GM18520 (cell line): ENCODE measurements around the gene RXYLT1.
A peak's percentile ranks its signal among the peaks of the same experiment; 100 is the strongest.
"Not testable (repeated sequence)": the region's sequence is repeated elsewhere in the genome, so short reads cannot be mapped to it uniquely, and the experiment has no call there.

ENCODE experiments used
- ATAC-seq: cut with Tn5 transposase; IDR thresholded peaks from one replicate; pipeline ENCODE4 v1.9.1; 2021; ENCODE audit not compliant: unreplicated experiment

RXYLT1 gene

DNA sequence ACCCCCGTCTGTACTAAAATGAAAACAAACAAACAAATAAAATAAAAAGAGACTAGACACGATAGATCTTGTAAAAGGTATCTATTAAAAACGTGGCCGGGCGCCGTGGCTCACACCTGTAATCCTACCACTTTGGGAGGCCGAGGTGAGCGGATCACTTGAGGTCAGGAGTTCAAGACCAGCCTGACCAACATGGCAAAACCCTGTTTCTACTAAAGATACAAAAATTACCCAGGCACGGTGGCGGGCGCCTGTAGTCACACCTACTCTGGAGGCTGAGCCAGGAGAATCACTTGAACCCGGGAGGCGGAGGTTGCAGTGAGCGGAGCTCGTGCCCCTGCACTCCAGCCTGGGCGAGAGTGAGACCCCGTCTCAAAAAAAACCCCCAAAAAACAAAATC lies 63.0 kb downstream of the RXYLT1 start:
- not testable (repeated sequence) for ATAC-seq

DNA sequence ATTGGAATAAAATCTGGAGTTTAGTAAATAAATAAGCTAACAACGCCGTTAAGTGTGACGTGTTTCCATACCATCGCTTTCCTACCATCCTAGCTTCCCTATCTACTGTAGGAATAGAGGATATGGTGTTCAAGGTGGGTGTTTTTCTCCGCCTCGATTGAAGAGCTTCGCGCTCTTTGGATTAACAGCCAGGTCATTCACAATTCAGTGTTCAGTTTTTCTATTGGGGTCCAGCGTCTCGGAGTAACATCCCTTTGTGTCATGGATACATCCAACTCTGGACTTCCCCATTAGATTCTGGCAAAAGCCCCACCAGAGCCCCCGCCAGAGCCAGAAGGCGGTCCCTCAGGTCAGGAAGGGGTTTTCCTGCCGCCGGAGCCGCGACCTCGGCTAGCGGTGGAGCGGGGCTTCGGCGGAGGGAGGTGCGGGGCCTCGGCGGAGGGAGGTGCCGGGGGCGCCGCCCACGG lies 63.6 kb downstream of the RXYLT1 start:
- ATAC-seq: no peak

DNA sequence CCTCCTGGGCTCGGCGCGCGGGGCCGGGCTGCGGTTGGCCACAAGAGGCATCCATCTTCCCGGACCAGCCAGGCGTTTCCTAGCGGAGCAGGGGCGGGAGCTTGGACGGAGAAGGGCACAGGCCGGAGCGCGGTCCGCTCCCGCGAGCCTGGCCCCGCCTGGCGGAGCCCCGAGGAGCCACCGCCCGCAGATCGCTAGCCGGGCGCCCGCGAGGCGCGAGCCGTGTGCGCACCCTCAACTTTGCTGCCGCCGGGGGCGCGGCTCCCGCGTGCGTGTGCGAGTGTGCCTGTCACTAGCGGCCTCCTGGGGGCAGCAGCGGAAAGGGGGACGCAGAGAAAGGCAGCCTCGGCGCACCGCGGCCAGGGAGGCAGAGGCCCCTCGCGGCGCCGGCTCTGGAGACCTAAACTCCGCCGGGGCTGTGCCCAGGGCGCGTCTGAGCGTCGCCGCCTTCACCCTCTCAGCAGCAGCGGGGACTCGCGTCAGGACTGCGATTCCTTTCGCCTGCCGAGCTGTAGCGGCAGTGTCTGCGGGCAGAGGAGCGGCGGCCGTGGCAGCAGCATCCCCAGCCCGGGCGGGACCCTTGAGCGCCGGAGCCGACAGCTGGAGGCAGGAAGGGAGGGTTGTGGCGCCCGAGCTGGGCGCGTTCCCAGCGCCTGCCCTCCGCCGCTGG lies 64.1 kb downstream of the RXYLT1 start:
- ATAC-seq: peak; percentile 95

DNA sequence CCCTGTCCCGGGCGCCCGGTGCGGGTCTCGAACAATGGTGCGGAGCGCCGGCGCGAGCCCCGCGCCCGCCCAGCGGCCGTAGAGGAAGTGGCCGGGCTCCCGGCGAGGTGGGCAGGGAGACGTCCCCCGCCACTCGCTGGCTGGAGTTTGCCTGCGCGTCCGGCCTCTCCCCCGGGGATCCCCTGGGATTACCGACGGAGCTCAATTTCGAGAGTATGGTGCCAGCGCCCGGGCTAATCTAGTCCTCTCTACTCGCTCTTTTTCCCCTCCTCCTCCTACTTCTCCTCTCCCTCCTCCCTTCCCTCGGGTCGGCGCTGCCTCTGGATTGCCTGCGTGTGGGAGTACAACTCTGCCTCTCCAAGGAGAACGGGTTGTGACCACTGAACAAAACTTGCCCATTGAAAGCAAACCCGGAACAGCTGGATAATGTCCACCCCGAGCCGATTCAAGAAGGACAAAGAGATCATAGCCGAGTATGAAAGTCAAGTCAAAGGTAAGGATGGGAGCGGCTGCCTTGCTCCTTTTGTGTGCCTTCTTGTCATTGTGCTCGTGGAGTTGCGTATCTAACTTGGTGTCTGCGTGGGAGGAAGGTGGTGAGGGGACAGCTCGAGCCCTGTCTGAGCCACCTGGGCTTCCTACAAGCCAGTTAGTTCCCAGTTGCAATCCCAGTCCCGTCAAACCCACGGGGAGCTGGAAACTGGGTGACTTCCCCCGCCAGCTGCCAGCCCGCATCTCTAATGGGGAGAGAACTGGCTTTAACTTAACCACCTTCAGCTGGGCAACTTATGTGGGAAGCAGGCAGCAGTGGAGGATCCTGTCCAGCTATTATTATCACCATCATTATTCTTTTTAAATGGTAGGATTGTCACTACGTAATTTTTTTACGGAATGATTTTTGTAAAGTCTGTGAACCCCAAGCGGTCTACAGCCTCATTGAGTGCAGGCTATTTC lies 65.0 kb downstream of the RXYLT1 start, which contains the start of gene SRGAP1:
Gene SRGAP1 (plus strand): TSS at position 310 of the 951 bp plus-strand sequence. CDS start 117 bp downstream, at position 427.
- ATAC-seq: no peak

DNA sequence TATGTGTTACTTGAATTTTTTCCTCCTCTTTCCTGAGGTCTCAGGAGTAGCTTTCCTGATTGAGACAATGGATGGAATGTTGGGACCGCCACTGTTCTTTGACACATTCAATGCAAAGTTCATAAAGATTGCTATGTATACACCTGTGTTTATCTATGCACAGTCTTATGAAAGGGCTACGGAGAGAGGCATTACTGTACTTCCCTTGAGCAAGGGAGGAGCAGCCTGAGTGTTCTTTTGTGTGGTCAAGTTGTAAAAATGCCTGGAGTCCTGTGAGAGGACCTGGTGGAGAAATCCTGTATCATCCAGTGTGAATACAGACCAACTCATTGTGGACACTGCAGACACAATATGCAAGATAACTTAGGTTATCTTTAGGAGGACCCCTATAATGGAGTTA lies 66.0 kb downstream of the RXYLT1 start:
- no peak for ATAC-seq

DNA sequence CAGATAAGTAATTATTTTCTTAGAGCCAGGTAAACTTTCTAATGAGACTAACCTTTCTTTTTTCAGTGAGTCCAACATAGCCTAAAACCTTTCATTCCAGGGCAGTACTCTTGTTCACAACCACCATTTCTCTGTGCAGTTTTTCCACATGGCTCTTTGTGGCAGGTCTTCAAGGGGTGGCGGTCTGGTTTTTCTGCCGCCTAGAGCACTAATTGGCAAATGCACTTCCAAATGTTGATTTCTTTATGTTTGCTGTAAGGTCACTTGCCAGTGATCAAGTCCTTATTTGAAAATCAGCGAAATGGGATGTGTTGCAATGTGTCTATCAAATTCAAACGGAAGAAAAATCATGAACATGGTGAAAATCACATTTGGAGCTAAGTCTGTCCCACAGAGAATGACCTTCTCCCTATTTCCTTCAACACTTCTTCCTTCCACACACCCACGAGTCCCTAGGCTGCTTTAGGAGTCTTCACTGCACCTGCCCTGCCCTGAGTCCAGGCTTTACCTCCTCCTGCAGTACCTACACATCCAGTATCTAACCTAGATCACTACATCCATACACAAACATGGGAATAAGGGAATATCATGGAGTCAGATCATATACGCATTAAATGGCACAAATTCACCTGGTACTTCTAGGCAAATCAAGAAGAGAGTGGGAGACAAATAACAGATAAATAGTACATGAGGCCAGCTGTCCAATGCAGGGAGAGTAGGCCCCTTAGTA lies 66.7 kb downstream of the RXYLT1 start:
- no peak for ATAC-seq

DNA sequence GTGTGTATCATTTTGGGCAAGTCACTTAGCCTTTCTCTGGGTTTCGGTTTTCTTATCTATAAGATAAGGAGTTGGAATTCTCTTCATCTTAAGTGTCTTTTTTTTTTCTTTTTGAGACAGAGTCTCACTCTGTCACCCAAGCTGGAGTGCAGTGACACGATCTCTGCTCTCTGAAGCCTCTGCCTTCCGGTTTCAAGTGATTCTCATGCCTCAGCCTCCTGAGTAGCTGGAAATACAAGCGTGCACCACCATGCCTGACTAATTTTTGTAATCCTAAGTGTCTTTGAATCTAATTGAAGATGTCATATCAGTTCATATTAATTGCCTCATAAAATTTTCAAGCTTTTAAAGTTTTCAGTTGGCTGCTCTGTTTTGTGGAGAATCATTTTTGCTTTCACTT lies 68.7 kb downstream of the RXYLT1 start:
- no peak for ATAC-seq

DNA sequence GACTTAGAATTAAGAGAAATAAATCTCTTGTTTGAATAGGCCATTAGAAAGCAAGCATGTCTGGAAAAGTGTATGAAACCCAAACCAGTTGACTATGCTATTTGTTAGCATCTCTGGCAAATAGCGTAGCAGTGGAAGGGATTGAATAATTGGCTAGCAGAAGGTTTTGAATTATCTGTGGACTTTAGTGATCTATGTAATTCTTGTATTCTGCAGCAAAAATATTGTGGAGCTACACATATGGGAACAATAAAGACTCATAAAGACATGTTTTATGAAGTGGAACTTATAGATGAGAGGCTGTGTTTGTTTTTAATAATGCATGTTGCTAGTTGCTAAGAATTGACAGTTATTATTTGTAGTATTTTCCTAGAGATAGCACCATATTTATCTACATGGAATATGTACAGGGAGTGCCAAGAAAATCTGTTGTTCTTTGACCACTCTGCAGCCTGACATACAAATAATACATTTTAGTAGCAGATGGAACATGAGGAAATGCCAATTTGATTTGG lies 69.5 kb downstream of the RXYLT1 start:
- ATAC-seq: no peak

DNA sequence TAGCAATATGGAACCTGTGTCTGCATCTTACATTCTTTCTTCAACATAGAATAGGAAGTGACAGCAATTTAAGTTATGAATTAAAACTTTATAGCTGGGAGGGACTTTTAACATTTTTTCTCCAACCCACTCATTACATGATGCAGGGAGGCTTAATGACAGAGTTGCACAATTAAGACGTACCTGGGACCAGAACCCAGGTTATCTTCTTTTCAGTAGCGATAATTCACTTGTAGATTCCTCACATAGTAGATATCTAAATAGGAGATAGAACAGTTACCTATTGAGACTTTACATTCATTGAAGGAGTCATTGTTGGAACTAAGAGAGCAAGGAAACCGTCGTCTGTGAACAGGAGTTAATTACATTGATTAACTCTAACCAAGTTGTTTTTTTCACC lies 69.9 kb downstream of the RXYLT1 start:
- no peak for ATAC-seq

DNA sequence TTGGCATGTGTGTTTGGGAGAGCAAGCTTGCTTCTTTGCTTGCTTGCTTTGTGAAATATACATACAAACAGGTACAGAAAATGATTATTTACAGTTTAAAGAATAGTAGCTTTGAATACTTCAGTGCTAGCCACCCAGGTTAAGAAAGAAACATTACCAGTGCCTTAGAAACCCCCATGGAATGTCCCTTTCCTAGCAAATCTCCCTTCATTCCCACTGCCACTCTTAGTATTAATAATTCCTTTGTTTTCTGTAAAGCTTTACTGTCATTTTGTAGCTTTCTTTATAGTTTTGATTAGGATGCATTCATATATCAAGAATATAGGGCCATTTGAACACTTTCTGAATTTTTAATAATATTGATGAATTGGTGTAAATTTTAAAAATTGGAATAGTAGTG lies 74.3 kb downstream of the RXYLT1 start:
- ATAC-seq: no peak

DNA sequence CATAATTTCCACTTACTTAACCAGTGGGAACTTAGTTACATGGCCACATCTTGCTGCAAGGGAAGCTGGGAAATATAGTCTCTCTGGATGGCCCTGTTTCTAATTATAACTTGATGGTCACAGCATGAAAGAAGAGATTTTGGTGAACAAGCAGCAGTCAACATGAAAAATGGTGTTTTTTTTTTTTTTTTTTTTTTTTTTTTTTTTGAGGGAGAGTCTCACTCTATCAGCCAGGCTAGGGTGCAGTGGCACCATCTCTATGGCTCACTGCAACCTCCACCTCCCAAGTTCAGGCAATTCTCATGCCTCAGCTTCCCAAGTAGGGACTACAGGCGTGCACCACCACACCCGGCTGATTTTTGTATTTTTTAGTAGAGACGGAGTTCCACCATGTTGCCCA lies 75.6 kb downstream of the RXYLT1 start:
- ATAC-seq: no peak

DNA sequence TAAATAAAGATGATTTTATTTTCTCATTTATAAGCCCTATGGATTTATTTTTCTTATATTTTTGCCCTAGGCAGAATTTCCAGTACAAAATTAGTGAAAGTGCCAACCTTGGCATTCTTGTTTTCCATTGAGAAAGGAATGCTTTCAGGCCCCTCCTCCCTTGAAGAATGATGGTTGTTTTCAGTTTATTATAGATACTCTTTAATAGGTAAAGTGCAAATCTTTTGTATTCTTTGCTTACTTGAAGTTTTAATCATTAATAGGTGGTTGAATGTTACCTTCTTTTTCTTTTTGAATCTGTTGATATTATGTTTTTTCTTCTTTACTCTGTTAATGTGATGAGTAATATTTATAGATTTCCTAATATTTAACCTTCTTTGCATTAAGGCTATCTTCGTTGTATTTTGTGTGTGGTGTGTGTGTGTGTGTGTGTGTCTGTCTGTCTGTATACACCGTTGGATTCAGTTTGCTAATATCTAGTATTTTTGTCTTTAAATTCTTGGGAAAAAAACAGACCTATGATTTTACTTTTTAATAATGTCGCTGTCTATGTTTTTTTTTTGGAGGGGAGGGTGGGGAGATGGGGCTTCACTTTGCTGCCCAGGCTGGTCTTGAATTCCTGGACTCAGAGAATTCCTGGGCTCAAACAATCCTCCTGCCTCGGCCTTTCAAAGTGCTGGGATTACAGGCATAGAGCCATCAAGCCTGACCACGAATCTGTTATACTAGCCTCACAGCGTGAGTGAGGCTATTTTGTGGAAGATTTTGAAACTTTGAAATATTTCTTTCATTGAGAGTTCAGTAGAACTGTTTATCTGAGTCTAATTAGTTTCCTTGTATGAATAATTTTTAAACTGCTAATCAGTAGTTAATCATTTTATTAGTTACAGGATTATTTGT lies 78.3 kb downstream of the RXYLT1 start:
- ATAC-seq: no peak
